Measurements from ENCODE around the gene BICC1. TPM values are rescaled to one million over a fixed set of nuclear protein-coding genes. Genes with fewer than 3 reads are reported as not detected.

Gene BICC1
- total RNA-seq, 1 experiment from 2014 or later: not detected

- intact Hi-C loops (cut with micrococcal nuclease): no loop called here
- Histone ChIP-seq H4K20me1 (ENCODE audit: insufficient read depth) (no peaks in the 10 kb centered on the region), H3K4me3 (replicated peaks in 1 of 2; ENCODE audit: low read depth in 1 of 2, low read length in 2 of 2) (no peak overlapping the region), H3K27ac (ENCODE audit: low read depth, low read length) (no peak overlapping the region), H3K9me3 (ENCODE audit: control insufficient read depth in 1 of 2, insufficient read depth in 1 of 2, low read depth in 1 of 2, low read length in 2 of 2) (no peaks in the 10 kb centered on the region), H3K36me3 (ENCODE audit: control insufficient read depth in 1 of 2, insufficient read depth in 2 of 2, low read length in 2 of 2) (no peaks in the 10 kb centered on the region), H3K79me2 (ENCODE audit: insufficient read depth, low read length) (no peaks in the 10 kb centered on the region), H3K4me2 (ENCODE audit: low read length) (no peak overlapping the region), H3K9me2 (ENCODE audit: insufficient read depth) (no peaks in the 10 kb centered on the region), H3K27me3 (ENCODE audit: insufficient read depth, low read length) (0 out of 2 replicates have a peak, but pooled peaks cover 5% of the 10 kb centered on the region), H2AFZ (ENCODE audit: low read depth, low read length, poor library complexity, severe bottlenecking) (no peak overlapping the region), H3K9ac (ENCODE audit: low read length) (no peak overlapping the region), H3K4me1 (ENCODE audit: control insufficient read depth in 1 of 2, insufficient read depth in 2 of 2, low read length in 2 of 2) (no peaks in the 10 kb centered on the region)
- ATAC-seq (no peak), DNase-seq (ENCODE audit: low read depth, low spot score) (no peak)
- TF ChIP-seq FOSL1 (IDR thresholded peaks at IDR 0.05; ENCODE audit: low read depth): no peak
- TF ChIP-seq ATF3 (IDR thresholded peaks at IDR 0.05): no peak
- TF ChIP-seq CTCF (IDR thresholded peaks at IDR 0.05 in 2 of 3, conservative IDR thresholded peaks at IDR 0.05 in 1 of 3; ENCODE audit: borderline replicate concordance in 1 of 3, insufficient read depth in 1 of 3, low read depth in 2 of 3, low read length in 2 of 3): no peak
- no peak for TF ChIP-seq JUND (IDR thresholded peaks at IDR 0.05)
- TF ChIP-seq EZH2phosphoT487 (IDR thresholded peaks at IDR 0.05; ENCODE audit: borderline replicate concordance): no peak
- TF ChIP-seq POLR2AphosphoS5 (IDR thresholded peaks at IDR 0.05; ENCODE audit: low read depth, low read length): no peak
- TF ChIP-seq EZH2 (IDR thresholded peaks at IDR 0.05): no peak
- no peak for TF ChIP-seq REST (IDR thresholded peaks at IDR 0.05; ENCODE audit: low read depth)
- no peak for TF ChIP-seq TCF7L2 (IDR thresholded peaks at IDR 0.05; ENCODE audit: borderline replicate concordance, extremely low read depth, insufficient read depth, insufficient read length)
- no peak for TF ChIP-seq ZBTB33 (IDR thresholded peaks at IDR 0.05; ENCODE audit: extremely low read depth, insufficient replicate concordance, low read length)
- no peak for TF ChIP-seq POLR2A (IDR thresholded peaks at IDR 0.05; ENCODE audit: borderline replicate concordance, extremely low read depth, insufficient read depth, insufficient read length)
- TF ChIP-seq MAX (IDR thresholded peaks at IDR 0.05): no peak
- no peak for TF ChIP-seq CBX3 (IDR thresholded peaks at IDR 0.05; ENCODE audit: low read depth)
- TF ChIP-seq SIN3A (IDR thresholded peaks at IDR 0.05; ENCODE audit: low read depth): no peak
- TF ChIP-seq EGR1 (IDR thresholded peaks at IDR 0.05; ENCODE audit: low read depth): no peak
- ChIA-PET POLR2A (no interaction called here), CTCF (no interaction called here), RAD21 (ENCODE audit: low non-redundant PET in 1 of 2, low total read pairs in 2 of 2, uncharacterized antibody in 2 of 2, unreplicated experiment in 2 of 2) (no interaction called here)
- BruUV-seq (replicated peaks): no TSS peak
Measured at GRCh38 chr10:58625070-58625469, 112.4 kb downstream of the BICC1 start.
